Measurements from ENCODE around the gene HELZ. TPM values are rescaled to one million over a fixed set of nuclear protein-coding genes. Genes with fewer than 3 reads are reported as not detected.

HELZ gene
- total and polyA plus RNA-seq, 4 donors, result 5.5 to 175 (median 27.8) TPM

DNA sequence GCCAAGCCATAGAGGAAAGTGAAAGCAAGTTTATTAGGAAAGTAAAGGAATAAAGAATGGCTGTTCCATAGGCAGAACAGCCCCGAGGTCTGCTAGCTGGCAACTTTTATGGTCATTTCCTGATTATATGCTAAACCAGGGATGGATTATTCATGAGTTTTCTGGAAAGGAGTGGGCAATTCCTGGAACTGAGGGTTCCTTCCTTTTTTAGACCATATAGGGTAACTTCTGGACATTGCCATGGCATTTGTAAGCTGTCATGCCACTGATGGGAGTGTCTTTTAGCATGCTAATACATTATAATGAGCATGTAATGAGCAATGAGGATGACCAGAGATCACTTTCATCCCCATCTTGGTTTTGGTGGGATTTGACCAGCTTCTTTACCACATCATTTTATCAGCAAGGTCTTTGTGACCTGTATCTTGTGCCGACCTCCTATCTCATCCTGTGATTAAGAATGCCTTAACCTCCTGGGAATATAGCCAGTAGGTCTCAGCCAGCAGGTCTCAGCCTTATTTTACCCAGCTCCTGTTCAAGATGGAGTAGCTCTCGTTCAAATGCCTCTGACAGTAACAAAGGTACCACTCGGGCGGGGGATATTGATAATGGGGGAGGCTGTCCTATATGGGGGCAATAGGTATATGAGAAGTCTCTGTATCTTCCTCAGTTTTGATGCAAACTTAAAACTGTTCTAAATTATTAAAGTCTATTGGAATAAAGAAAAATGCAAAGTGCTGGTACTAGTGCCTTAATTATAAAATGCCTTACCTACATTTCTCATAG is 38.9 kb upstream of the HELZ start:
- Histone ChIP-seq H3K9ac (ENCODE audit: insufficient read depth in 1 of 2, low read length in 2 of 2) (peak overlapping the region in 1 of 2 donors; percentile 55), H3K9me3 (ENCODE audit: control insufficient read depth in 4 of 4, insufficient read depth in 3 of 4, low read length in 3 of 4) (no peaks in the 10 kb centered on the region), H3K36me3 (ENCODE audit: control insufficient read depth in 4 of 4, insufficient read depth in 4 of 4, low read length in 4 of 4) (no peaks in the 10 kb centered on the region), H3K27ac (ENCODE audit: low read depth in 1 of 2, low read length in 1 of 2) (no peak overlapping the region), H3K27me3 (ENCODE audit: control insufficient read depth in 3 of 3, insufficient read depth in 3 of 3, low read length in 2 of 3) (no peaks in the 10 kb centered on the region), H3K4me1 (ENCODE audit: control insufficient read depth in 5 of 5, insufficient read depth in 5 of 5, low read length in 5 of 5) (peaks cover 0 to 19% (median 3%) of the 10 kb centered on the region in 5 donors), H3K4me3 (no peak overlapping the region)
- WGBS, 2 donors, result 81 to 92% methylated on average over 5 of the region's 5 CpGs
- DNase-seq (peak in 1 of 3 donors; percentile 31), ATAC-seq (ENCODE audit: insufficient read depth, low FRiP score) (no peak)
- TF ChIP-seq, protein P1, sequence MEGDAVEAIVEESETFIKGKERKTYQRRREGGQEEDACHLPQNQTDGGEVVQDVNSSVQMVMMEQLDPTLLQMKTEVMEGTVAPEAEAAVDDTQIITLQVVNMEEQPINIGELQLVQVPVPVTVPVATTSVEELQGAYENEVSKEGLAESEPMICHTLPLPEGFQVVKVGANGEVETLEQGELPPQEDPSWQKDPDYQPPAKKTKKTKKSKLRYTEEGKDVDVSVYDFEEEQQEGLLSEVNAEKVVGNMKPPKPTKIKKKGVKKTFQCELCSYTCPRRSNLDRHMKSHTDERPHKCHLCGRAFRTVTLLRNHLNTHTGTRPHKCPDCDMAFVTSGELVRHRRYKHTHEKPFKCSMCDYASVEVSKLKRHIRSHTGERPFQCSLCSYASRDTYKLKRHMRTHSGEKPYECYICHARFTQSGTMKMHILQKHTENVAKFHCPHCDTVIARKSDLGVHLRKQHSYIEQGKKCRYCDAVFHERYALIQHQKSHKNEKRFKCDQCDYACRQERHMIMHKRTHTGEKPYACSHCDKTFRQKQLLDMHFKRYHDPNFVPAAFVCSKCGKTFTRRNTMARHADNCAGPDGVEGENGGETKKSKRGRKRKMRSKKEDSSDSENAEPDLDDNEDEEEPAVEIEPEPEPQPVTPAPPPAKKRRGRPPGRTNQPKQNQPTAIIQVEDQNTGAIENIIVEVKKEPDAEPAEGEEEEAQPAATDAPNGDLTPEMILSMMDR (IDR thresholded peaks at IDR 0.05; ENCODE audit: control extremely low read depth, extremely low read depth), result no peak

DNA sequence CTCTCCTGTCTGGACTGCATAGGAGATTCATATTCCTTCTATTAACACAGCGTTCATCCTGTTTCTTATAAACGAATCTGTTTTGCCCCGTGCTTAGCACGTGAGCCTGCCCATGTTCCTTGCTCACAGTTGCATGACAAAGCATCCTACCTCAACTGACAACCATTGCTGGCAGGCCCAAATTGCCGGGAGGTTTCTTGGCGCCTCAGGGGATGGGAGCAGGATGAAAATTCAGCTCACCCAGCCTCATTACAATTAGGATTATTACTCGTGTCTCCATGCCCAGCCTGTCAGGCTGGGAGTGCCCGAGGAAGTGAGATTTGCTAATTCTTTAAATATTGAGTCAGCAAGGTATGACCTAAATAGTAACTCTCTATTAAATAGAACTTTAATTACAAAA is 36.7 kb upstream of the HELZ start:
- WGBS, 2 donors, result 78 to 79% methylated on average over 8 of the region's 8 CpGs
- no peak overlapping the region for H3K27ac ChIP-seq (ENCODE audit: low read depth in 1 of 2, low read length in 1 of 2)
- no peaks in the 10 kb centered on the region for H3K27me3 ChIP-seq (ENCODE audit: control insufficient read depth in 3 of 3, insufficient read depth in 3 of 3, low read length in 2 of 3)
- peaks cover 0 to 7% (median 0%) of the 10 kb centered on the region in 5 donors for H3K4me1 ChIP-seq (ENCODE audit: control insufficient read depth in 5 of 5, insufficient read depth in 5 of 5, low read length in 5 of 5)
- ATAC-seq (ENCODE audit: insufficient read depth, low FRiP score) (no peak), DNase-seq (no peak)
- no peak overlapping the region for H3K4me3 ChIP-seq
- no peaks in the 10 kb centered on the region for H3K36me3 ChIP-seq (ENCODE audit: control insufficient read depth in 4 of 4, insufficient read depth in 4 of 4, low read length in 4 of 4)
- H3K9me3 ChIP-seq (ENCODE audit: control insufficient read depth in 4 of 4, insufficient read depth in 3 of 4, low read length in 3 of 4), result no peaks in the 10 kb centered on the region
- no peak overlapping the region for H3K9ac ChIP-seq (ENCODE audit: insufficient read depth in 1 of 2, low read length in 2 of 2)
- TF ChIP-seq, protein P1 (IDR thresholded peaks at IDR 0.05; ENCODE audit: control extremely low read depth, extremely low read depth), result no peak

GRCh38 chr17:67281053-67281452 is 36.1 kb upstream of the HELZ start:
- Histone ChIP-seq H3K4me3 (no peak overlapping the region), H3K9ac (ENCODE audit: insufficient read depth in 1 of 2, low read length in 2 of 2) (no peak overlapping the region), H3K27ac (ENCODE audit: low read depth in 1 of 2, low read length in 1 of 2) (no peak overlapping the region), H3K27me3 (ENCODE audit: control insufficient read depth in 3 of 3, insufficient read depth in 3 of 3, low read length in 2 of 3) (no peaks in the 10 kb centered on the region), H3K9me3 (ENCODE audit: control insufficient read depth in 4 of 4, insufficient read depth in 3 of 4, low read length in 3 of 4) (no peaks in the 10 kb centered on the region), H3K4me1 (ENCODE audit: control insufficient read depth in 5 of 5, insufficient read depth in 5 of 5, low read length in 5 of 5) (peaks cover 0 to 7% (median 0%) of the 10 kb centered on the region in 5 donors), H3K36me3 (ENCODE audit: control insufficient read depth in 4 of 4, insufficient read depth in 4 of 4, low read length in 4 of 4) (no peaks in the 10 kb centered on the region)
- ATAC-seq (ENCODE audit: insufficient read depth, low FRiP score) (no peak), DNase-seq (no peak)
- 80 to 83% methylated on average over 3 of the region's 3 CpGs for WGBS, 2 donors
- TF ChIP-seq, protein P1 (IDR thresholded peaks at IDR 0.05; ENCODE audit: control extremely low read depth, extremely low read depth), result no peak

Data from lung (tissue), 12 donors.